PC-3 (cell line): ENCODE data around the gene WFS1. TPM values are rescaled to one million over a fixed set of nuclear protein-coding genes. Genes with fewer than 3 reads are reported as not detected.

Source experiments
- ATAC-seq: fragments of 200-7000 bp; cut with Tn5 transposase; 2 replicates; pipeline ENCODE4 v1.9.1; 2020; ENCODE audit warnings: mild to moderate bottlenecking, moderate library complexity
- BruUV-seq: library from RNA; stranded (reverse); fragments of 400-500 nt; replicated peaks from 2 replicates; lab custom pipeline; 2021; lab: Mats Ljungman, UMichigan
- CTCF ChIA-PET: fragments of 300-600 bp; sonication (Branson Sonifier 250); formaldehyde crosslinking; loops from one replicate; lab custom pipeline; 2022; ENCODE audit warnings: antibody characterized with exemption; lab: Charles Lee
- POLR2A ChIA-PET: fragments of 300-600 bp; sonication (Branson Sonifier 250); formaldehyde crosslinking; loops from one replicate; lab custom pipeline; 2022; ENCODE audit warnings: antibody characterized with exemption; ENCODE audit not compliant: unreplicated experiment; lab: Charles Lee
- DNase-seq: peaks from one replicate; pipeline ENCODE4 v3.0.0-alpha.2; 2015
- H2AFZ ChIP-seq: fragments of 300-600 bp; sonication (generic); 2 replicates; pipeline ENCODE4 v1.6.0; 2016; ENCODE audit warnings: antibody characterized with exemption, low read length
- H3F3A ChIP-seq: fragments of 300-600 bp; sonication (generic); one replicate; pipeline ENCODE4 v1.6.0; 2017; ENCODE audit warnings: antibody characterized with exemption, low read length, control low read depth, mild to moderate bottlenecking; ENCODE audit not compliant: unreplicated experiment
- H3K27ac ChIP-seq: fragments of 300-600 bp; sonication (generic); 2 replicates; pipeline ENCODE4 v1.5.1; 2016; ENCODE audit warnings: mild to moderate bottlenecking, low read length
- H3K27me3 ChIP-seq: fragments of 300-600 bp; sonication (generic); 2 replicates; pipeline ENCODE4 v1.6.1; 2016; ENCODE audit warnings: low read length, mixed read lengths
- H3K36me3 ChIP-seq: fragments of 300-600 bp; sonication (generic); 2 replicates; pipeline ENCODE4 v1.6.1; 2016; ENCODE audit warnings: low read depth, mixed run types, low read length, mixed read lengths
- H3K4me1 ChIP-seq: fragments of 300-600 bp; sonication (generic); 2 replicates; pipeline ENCODE4 v1.5.1; 2016; ENCODE audit warnings: low read length; ENCODE audit not compliant: insufficient read depth
- H3K4me2 ChIP-seq: fragments of 300-600 bp; sonication (generic); 2 replicates; pipeline ENCODE4 v1.6.0; 2016; ENCODE audit warnings: low read length
- H3K4me3 ChIP-seq: fragments of 300-600 bp; sonication (generic); 2 replicates; pipeline ENCODE4 v1.5.1; 2016; ENCODE audit warnings: mild to moderate bottlenecking, low read length, mixed read lengths
- H3K79me2 ChIP-seq: fragments of 300-600 bp; sonication (generic); 2 replicates; pipeline ENCODE4 v1.6.1; 2017; ENCODE audit warnings: low read length, mixed read lengths
- H3K9ac ChIP-seq: fragments of 300-600 bp; sonication (generic); 2 replicates; pipeline ENCODE4 v1.6.0; 2016; ENCODE audit warnings: mild to moderate bottlenecking, low read length
- H3K9me2 ChIP-seq: fragments of 300-600 bp; sonication (generic); replicated peaks from 2 replicates; pipeline ENCODE4 v1.6.1; 2016; ENCODE audit warnings: mixed run types, low read length, mixed read lengths
- H3K9me3 ChIP-seq: fragments of 300-600 bp; sonication (generic); 2 replicates; pipeline ENCODE4 v1.6.1; 2016; ENCODE audit warnings: low read length, mixed read lengths
- H4K20me1 ChIP-seq: fragments of 300-600 bp; sonication (generic); 2 replicates; pipeline ENCODE4 v1.6.1; 2016; ENCODE audit warnings: low read length, mixed read lengths
- CTCF ChIP-seq: fragments of 300-600 bp; sonication (generic); conservative IDR thresholded peaks from 2 replicates; pipeline ENCODE4 v1.5.1; 2017; ENCODE audit warnings: antibody characterized with exemption, low read depth, mild to moderate bottlenecking, low read length
- EZH2 ChIP-seq: fragments of 300-600 bp; sonication (generic); IDR thresholded peaks from one replicate; pipeline ENCODE4 v1.6.1; 2017; ENCODE audit warnings: antibody characterized with exemption, mild to moderate bottlenecking, low read length; ENCODE audit not compliant: unreplicated experiment
- EZH2phosphoT487 ChIP-seq: fragments of 300-600 bp; sonication (generic); IDR thresholded peaks from 2 replicates; pipeline ENCODE4 v1.6.1; 2018; ENCODE audit warnings: mild to moderate bottlenecking, antibody characterized with exemption, low read length, borderline replicate concordance
- intact Hi-C: fragments of 100-400 bp; cut with micrococcal nuclease; formaldehyde crosslinking; loops from 2 replicates; pipeline ENCODE4 v1.9.0; 2023
- total RNA-seq: library from RNA; depleted of rRNA; stranded (reverse); fragments of >200 nt; gene quantifications from 2 replicates; pipeline ENCODE4 v1.2.3, GENCODE V29; 2014

WFS1 gene
- total RNA-seq, 1 experiment from 2014 or later: 35.7 TPM

- Histone ChIP-seq H3K9ac (no peak overlapping the region), H3K9me2 (no peaks in the 10 kb centered on the region), H4K20me1 (no peaks in the 10 kb centered on the region), H3K4me2 (no peak overlapping the region), H3K79me2 (no peaks in the 10 kb centered on the region), H3K4me3 (no peak overlapping the region), H3K9me3 (no peaks in the 10 kb centered on the region), H3K27ac (no peak overlapping the region), H3K4me1 (no peaks in the 10 kb centered on the region), H2AFZ (no peak overlapping the region), H3K36me3 (0 out of 2 replicates have a peak, but pooled peaks cover 4% of the 10 kb centered on the region), H3F3A (no peaks in the 10 kb centered on the region), H3K27me3 (no peaks in the 10 kb centered on the region)
- ATAC-seq: no peak
- TF ChIP-seq EZH2 (no peak), CTCF (no peak), EZH2phosphoT487 (no peak)
- ChIA-PET CTCF (no interaction called here), POLR2A (no interaction called here)
- intact Hi-C loops: no loop called here
- DNase-seq: no peak
- BruUV-seq: no TSS peak
These were observed 17.6 kb downstream of the WFS1 start for GRCh38 chr4:6287017-6287788.

GRCh38 chr4:6288342-6288741, 18.7 kb downstream of the WFS1 start:
- H3K4me3 ChIP-seq: no peak overlapping the region
- H3K79me2 ChIP-seq: no peaks in the 10 kb centered on the region
- intact Hi-C loops: no loop called here
- no peak overlapping the region for H3K9ac ChIP-seq
- no peaks in the 10 kb centered on the region for H3K27me3 ChIP-seq
- H3K9me2 ChIP-seq: no peaks in the 10 kb centered on the region
- no peak overlapping the region for H2AFZ ChIP-seq
- H3K27ac ChIP-seq: no peak overlapping the region
- no peak overlapping the region for H3K4me2 ChIP-seq
- H3K4me1 ChIP-seq: no peaks in the 10 kb centered on the region
- 0 out of 2 replicates have a peak, but pooled peaks cover 4% of the 10 kb centered on the region for H3K36me3 ChIP-seq
- ChIA-PET CTCF (no interaction called here), POLR2A (no interaction called here)
- H3K9me3 ChIP-seq: no peaks in the 10 kb centered on the region
- DNase-seq: no peak
- TF ChIP-seq EZH2 (no peak), EZH2phosphoT487 (no peak), CTCF (no peak)
- ATAC-seq: no peak
- H3F3A ChIP-seq: no peaks in the 10 kb centered on the region
- H4K20me1 ChIP-seq: no peaks in the 10 kb centered on the region
- BruUV-seq: no TSS peak

- ATAC-seq (no peak), DNase-seq (no peak)
- Histone ChIP-seq H2AFZ (no peak overlapping the region), H3K27ac (no peak overlapping the region), H3F3A (no peaks in the 10 kb centered on the region), H3K9ac (no peak overlapping the region), H3K4me2 (no peak overlapping the region), H3K9me3 (no peaks in the 10 kb centered on the region), H3K4me3 (no peak overlapping the region), H3K27me3 (no peaks in the 10 kb centered on the region), H3K79me2 (no peaks in the 10 kb centered on the region), H3K4me1 (no peaks in the 10 kb centered on the region), H4K20me1 (no peaks in the 10 kb centered on the region), H3K36me3 (0 out of 2 replicates have a peak, but pooled peaks cover 4% of the 10 kb centered on the region), H3K9me2 (no peaks in the 10 kb centered on the region)
- TF ChIP-seq CTCF: no peak
- TF ChIP-seq EZH2phosphoT487: no peak
- no peak for TF ChIP-seq EZH2
- CTCF ChIA-PET: no interaction called here
- POLR2A ChIA-PET: no interaction called here
- no TSS peak for BruUV-seq
- intact Hi-C loops: no loop called here
These were observed 19.2 kb downstream of the WFS1 start for GRCh38 chr4:6288871-6289270.
